ENCODE results near the gene GNG2. TPM values are rescaled to one million over a fixed set of nuclear protein-coding genes. Genes with fewer than 3 reads are reported as not detected.
A peak's percentile ranks its signal among the peaks of the same experiment; 100 is the strongest.

GNG2 gene
- polyA plus RNA-seq, 1 of the 3 experiments (the other 2 are of a cell fraction): 17.8 TPM

- TF ChIP-seq RCOR1 (IDR thresholded peaks at IDR 0.05; ENCODE audit: low read length): peak; percentile 79
- no peak for TF ChIP-seq FOSL2 (IDR thresholded peaks at IDR 0.05; ENCODE audit: borderline replicate concordance, low read depth)
- peak; percentile 31 to 95; a peak in 3 of 4 replicates for TF ChIP-seq EP300 (IDR thresholded peaks at IDR 0.05; ENCODE audit: borderline replicate concordance in 1 of 2, low read depth in 1 of 2, low read length in 1 of 2)
- peak; percentile 97 for TF ChIP-seq TCF12 (IDR thresholded peaks at IDR 0.05)
- TF ChIP-seq JUND (IDR thresholded peaks at IDR 0.05): peak; percentile 28; the same call in 1 of the 2 replicates
- TF ChIP-seq, protein P1, sequence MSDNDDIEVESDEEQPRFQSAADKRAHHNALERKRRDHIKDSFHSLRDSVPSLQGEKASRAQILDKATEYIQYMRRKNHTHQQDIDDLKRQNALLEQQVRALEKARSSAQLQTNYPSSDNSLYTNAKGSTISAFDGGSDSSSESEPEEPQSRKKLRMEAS (IDR thresholded peaks at IDR 0.05; ENCODE audit: low read depth): no peak
- no peak for TF ChIP-seq IRF3 (IDR thresholded peaks at IDR 0.05; ENCODE audit: low read depth, low read length)
- no peak for TF ChIP-seq MEF2A (IDR thresholded peaks at IDR 0.05; ENCODE audit: borderline replicate concordance, low read depth)
- peak; percentile 62 for TF ChIP-seq GATA2 (CRISPR knock-in tag; IDR thresholded peaks at IDR 0.05)
- peak; percentile 82 for TF ChIP-seq POLR2AphosphoS5 (IDR thresholded peaks at IDR 0.05; ENCODE audit: low read depth, low read length)
- peak; percentile 18; the same call in 1 of the 2 replicates for TF ChIP-seq MXI1 (IDR thresholded peaks at IDR 0.05; ENCODE audit: low read depth, low read length)
- TF ChIP-seq TEAD4 (IDR thresholded peaks at IDR 0.05; ENCODE audit: borderline replicate concordance, insufficient read depth): peak; percentile 54; the same call in 1 of the 2 replicates
- peak; percentile 89 for TF ChIP-seq PBX3 (IDR thresholded peaks at IDR 0.05)
- TF ChIP-seq ZBTB33 (IDR thresholded peaks at IDR 0.05; ENCODE audit: borderline replicate concordance, low read depth): no peak
- TF ChIP-seq FOXJ3 (CRISPR knock-in tag; IDR thresholded peaks at IDR 0.05): 0 out of 2 replicates have a peak, but pooled peaks have one; percentile 47
- TF ChIP-seq, protein P2, sequence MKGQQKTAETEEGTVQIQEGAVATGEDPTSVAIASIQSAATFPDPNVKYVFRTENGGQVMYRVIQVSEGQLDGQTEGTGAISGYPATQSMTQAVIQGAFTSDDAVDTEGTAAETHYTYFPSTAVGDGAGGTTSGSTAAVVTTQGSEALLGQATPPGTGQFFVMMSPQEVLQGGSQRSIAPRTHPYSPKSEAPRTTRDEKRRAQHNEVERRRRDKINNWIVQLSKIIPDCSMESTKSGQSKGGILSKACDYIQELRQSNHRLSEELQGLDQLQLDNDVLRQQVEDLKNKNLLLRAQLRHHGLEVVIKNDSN (IDR thresholded peaks at IDR 0.05; ENCODE audit: borderline replicate concordance, low read depth): no peak
- TF ChIP-seq CHD2 (IDR thresholded peaks at IDR 0.05; ENCODE audit: low read length, partially characterized antibody): peak; percentile 37
- peak; percentile 87; the same call in 1 of the 2 replicates for TF ChIP-seq RXRA (IDR thresholded peaks at IDR 0.05; ENCODE audit: borderline replicate concordance, low read depth)
- TF ChIP-seq SIN3A (IDR thresholded peaks at IDR 0.05; ENCODE audit: borderline replicate concordance, low read depth, low read length): no peak
- Histone ChIP-seq H3F3A (replicated peaks; ENCODE audit: insufficient read depth) (no peaks in the 10 kb centered on the region), H3K79me2 (ENCODE audit: insufficient read depth) (no peaks in the 10 kb centered on the region; the same call in none of the 2 replicates), H3K36me3 (replicated peaks in 1 of 2; ENCODE audit: control insufficient read depth in 1 of 2, insufficient read depth in 2 of 2, low read length in 1 of 2) (peaks cover 0 to 5% of the 10 kb centered on the region in 2 experiments), H3K27me3 (ENCODE audit: insufficient read depth) (no peaks in the 10 kb centered on the region), H4K20me1 (ENCODE audit: insufficient read depth) (no peaks in the 10 kb centered on the region), H3K4me3 (ENCODE audit: low read depth in 2 of 2, low read length in 1 of 2) (0 out of 4 replicates have a peak overlapping the region, but pooled peaks of 1 of the 2 experiments have one; percentile 9), H3K9ac (no peak overlapping the region), H3K4me2 (peak overlapping the region; percentile 45; the same call in 1 of the 2 replicates), H3K9me2 (no peaks in the 10 kb centered on the region), H3K4me1 (ENCODE audit: control insufficient read depth in 1 of 2, insufficient read depth in 2 of 2, low read depth in 1 of 2, low read length in 1 of 2) (peaks cover 0 to 23% of the 10 kb centered on the region in 2 experiments; a peak in 2 of 4 replicates), H3K9me3 (no peaks in the 10 kb centered on the region), H2AFZ (ENCODE audit: low read depth) (no peak overlapping the region), H3K27ac (ENCODE audit: low read depth in 2 of 2, low read length in 1 of 2) (peak overlapping the region; percentile 34 to 86)
- CTCF ChIA-PET: interaction anchor here (0.9 to 2.4 kb wide), 3 partner anchors 31 to 96 kb away, joined by 3 to 10 read pairs (median 4); no protein-coding TSS in a partner anchor
- DNase-seq: peak; percentile 37
- 42% methylated on average over 7 of the region's 7 CpGs for WGBS (ENCODE audit: low lambda C conversion rate)
- POLR2A ChIA-PET: interaction anchor here (0.8 kb wide), 1 partner anchor 22 kb away, joined by 3 read pairs; no protein-coding TSS in a partner anchor
Measured at GRCh38 chr14:51884086-51884927, 23.9 kb downstream of the GNG2 start.

All from SK-N-SH (cell line).